NCI-H510A (cell line): ENCODE measurements around the gene ERRFI1.

Source experiments
- DNase-seq: peaks from one replicate; lab custom pipeline; 2025; lab: John Stamatoyannopoulos, UW

The ERRFI1 gene

DNA sequence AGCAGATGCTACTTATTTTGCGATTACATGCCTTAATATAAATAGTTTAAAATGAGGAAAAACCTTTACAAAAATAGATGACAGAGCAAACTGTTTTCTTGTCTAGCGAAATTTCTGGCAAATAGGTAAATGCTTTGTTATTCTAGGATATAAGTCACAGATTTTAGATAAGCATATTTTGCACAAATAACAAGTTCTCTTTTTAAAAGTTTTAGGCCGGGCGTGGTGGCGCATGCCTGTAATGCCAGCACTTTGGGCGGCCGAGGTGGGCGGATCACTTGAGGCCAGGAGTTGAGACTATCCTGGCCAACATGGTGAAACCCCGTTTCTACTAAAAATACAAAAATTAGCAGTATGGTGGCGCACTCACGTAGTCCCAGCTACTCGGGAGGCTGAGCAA is 20.3 kb upstream of the ERRFI1 start:
- DNase-seq: no peak

DNA sequence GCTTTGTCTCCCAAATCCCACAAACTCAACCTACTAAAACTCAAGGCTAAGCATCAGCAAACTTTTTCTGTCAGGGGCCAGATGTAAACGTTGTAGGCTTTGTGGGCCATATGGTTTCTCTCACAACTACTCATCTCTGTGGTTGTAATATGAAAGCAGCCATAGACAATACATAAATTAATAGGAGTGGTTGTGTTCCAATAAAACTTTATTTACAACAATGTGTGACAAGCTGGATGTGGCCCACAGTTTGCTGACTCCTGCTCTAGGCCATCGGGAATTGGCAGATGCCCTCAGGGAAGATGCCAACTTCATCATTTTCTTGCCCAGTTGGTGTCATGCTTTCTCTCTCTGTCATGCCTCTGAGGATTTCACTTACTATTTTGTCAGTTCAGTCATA is 17.5 kb upstream of the ERRFI1 start:
- no peak for DNase-seq

DNA sequence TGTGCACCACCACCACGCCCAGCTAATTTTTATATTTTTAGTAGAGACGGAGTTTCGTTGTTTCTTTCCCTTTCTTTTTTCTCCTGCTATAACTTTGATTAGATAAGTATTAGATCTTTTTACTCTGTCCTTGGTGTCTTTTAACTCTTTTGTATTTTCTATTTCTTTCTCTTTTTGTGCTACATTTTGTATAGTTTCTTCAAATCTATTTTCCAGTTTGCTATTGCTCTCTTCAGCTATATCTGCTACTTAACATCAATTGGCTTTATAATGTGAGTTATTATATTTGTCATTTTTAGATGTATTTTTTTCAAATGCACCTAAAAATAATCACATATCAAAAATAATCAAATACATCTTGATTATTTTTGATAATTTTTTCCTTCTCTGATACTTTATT is 16.0 kb upstream of the ERRFI1 start:
- no peak for DNase-seq

DNA sequence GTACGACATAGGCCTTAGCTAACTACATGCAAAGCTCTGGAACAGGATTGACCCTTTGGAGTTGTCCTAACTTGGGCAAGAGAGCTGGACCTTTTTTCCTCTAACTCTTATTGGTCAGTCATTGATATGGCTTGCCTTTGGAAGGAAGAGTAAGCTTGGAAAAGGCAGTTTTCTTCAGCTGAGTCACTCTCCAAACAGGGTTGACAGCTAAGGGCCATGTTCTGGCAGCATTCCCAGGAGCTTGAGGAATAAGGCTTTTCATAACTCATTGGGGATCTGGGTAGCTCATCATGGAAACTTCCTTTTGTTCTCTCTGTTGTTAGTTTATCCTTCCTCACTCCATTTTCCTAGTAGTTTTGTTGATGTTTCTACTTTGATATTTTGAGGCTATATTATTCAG is 14.5 kb upstream of the ERRFI1 start:
- DNase-seq: peak; percentile 92

DNA sequence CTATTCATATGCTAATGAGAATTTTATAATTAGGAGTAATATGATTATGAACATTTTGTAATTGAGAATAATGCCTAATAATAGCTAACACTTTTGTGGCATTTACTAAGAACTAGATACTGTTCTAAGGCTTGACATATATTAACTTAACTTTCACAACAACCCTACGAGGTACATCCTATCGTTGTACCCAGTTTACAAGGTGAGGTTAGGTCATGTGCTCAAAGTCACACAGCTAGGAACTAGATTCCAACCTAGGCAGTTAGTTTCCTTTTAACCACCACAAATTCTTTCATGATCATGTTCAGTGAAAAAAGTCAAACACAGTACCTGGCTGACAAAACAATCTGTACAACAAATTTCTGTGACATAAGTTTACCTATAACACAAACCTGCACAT is 13.0 kb upstream of the ERRFI1 start:
- DNase-seq: no peak

DNA sequence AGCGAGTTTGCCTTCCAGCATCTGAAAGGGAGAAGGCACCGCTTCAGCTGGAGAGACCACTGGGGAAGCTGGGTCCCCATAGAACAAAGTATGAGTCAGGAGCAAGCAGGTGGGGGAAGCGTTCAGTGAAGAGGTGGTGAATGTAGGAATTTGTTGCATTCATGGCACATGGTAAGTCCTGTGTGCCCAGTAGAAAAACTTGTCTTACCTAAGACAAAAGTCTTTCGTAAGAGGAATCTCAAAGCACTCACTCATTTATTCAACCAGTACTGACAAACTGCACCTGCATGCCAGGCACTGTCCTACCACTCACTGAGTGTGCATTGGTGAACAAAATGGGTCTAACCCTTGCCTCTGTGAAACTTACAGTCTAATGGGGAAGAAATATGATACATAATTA is 9.2 kb upstream of the ERRFI1 start:
- no peak for DNase-seq

DNA sequence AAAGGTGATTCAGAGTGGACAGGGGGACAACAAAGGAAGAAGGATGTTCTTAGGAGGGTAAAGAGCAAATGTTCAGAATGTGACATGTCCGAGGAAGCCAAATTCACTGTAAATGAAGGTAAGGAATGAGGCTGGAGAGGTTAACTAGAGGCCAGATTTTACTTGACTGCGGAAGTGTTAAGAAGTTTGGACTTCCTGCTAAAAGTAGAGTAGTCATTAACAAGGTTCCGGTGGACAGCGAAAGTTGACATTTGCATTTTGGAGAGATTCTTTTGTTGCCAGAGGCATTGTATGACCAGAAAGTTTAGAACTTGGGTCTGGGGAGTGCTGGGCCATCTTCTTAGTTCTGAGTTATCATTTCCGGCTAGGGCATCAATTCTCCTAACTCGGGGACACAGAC is 7.2 kb upstream of the ERRFI1 start:
- DNase-seq: no peak

DNA sequence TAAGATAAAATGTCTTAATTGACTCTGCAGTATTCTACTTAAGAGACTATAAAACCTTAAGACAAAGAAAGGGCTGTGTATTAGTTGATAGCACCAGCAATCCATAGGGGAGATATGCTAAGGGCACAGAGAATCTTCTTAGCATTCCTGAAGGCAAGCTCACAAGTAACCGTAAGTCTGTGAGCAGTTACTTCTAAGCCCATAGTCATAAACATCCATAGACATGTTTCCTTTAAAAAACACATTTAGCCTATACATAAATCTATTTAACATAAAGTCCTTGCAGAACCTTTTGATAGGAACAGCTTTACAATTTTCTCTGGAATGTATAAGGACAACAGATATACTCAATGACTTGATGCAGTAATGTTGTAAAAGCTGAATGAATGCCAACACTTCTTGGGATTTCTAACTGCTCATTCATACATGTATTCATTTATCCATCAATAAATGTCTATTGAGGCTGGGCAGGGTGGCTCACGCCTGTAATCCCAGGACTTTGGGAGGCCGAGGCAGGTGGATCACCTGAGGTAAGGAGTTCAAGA is 6.3 kb upstream of the ERRFI1 start:
- DNase-seq: no peak

DNA sequence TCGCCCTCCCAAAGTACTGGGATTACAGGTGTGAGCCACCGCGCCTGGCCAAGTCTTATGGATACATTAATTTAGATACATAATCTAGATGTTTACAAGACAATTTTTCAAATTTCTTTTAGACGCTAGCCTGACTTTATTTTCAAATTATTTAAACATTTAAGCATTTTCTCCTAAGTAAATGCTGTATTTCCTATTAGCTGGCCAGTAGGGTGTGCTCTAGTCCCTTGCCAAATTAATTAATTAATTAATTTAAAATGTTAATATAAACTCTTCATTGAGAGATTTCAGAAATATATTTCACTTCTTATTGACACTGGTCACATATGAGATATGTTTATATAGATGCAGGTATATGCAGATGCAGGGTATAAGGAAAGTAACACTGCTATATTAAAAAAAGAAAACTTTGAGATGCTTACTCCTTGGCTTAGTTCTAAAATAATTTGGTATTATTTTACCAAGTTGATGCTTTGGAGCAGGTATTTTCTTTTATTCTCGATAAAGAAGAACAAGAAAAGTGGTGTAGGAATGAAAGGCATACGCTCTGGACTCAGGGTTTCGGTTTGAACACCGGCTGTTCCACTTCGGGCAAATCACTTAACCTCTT is 5.2 kb upstream of the ERRFI1 start:
- DNase-seq: no peak

DNA sequence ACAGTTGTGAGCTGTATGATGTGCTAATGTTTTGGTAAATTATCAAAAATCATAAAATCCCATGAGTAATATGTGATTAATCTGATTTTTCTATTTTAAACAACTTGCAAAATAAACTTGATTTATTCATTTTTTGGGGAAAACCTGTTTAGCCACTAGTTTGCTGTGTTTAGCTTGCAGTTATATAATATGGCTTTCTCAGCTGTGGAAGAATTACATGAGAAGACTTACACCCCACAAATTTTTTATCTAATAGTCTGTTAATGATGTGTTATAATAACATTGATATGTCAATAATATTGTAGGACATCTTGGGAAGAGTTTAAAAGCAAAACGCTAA is 2.4 kb upstream of the ERRFI1 start:
- DNase-seq: no peak

DNA sequence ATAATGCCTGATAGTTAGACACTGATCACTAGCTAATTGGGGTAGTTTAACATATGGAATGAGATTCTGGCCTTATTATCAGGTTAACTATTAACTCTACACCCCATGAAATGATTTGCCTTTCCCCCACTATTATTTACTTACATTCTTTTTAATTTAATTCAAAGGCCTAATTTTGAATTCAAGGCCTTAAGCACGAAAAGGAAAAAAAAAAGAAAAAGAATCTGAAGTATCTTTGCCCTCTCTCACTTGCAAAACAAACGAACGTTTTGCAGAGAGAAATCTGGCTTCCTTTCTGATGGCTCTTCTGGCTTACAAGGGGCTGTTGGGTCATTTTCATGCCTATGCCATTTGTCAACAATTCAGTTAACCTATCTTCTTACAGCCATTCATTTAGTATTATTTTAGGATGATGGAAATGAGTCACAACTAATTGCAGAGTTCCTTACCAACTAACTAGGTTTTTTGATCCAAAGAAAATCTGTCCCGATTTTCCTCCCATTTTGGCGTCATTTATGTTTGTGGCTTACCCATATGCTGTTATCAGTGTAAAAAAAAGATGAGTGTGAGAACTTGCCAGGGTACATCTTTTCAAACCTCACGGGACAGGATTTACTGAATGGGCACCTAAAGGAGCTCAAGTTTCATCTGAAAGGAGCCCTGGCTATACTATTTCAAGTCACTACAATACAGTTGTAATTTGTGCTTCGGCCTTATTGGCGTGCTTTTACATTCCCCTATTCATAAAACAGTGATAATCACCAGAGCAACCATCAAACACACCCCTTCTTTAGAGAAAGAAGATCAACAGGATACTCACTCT is 1.9 kb upstream of the ERRFI1 start:
- no peak for DNase-seq

DNA sequence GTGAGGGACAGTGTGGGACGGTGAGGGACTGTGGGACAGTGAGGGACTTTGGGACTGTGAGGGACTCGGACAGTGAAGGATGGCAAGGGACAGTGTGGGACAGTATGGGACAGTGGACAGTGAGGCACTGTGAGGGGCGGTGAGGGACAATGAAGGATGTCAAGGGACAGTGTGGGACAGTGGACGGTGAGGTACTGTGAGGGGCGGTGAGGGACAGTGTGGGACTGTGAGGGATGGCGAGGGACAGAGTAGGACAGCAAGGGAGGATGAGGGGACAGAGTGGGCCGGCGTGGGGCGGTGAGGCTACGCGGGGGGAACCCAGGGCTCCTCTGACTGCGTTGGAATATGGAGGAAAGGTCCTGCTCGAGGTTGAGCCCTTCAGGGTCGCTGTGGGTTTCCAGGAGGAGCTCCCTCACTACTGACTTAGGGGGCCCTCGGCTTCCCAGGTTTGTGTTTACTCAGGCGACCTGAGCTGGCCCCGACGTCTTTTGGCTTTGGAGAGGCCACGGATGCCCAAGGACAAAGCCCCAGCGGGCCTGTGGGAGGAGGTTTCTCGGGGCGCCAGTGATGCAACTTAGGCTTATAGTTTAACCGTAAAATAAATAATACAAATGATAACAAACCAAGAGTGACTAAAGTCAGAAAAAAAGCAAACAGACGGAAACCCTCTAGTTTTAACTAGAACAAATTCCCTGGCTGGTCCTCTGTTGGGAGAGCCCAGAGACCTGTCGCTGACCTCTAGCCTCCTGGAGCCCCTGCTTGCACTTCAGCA is 1.1 kb upstream of the ERRFI1 start:
- DNase-seq: no peak

DNA sequence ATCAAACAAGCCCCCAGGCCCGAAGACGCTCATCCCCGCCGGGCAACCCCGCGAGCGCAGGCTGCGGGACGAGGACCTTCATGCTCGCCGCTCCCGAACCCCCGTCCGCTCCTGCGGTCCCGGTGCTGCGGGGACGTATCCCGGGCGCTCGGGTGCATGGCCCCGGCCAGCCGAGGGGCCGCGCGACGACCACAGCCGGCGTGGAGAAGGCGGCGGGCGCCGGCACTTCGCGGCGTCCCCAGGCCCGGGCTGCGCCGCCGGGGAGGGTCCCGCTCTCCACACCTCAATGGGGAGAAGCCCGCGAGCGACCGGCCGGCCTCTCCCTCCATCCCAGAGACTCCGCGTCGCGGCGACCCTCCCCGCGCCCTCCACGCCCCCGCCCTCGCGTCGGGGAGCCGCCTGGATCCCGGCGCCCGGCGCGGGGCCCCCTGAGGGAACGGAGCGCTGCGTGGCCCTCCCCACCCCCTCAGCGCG is 401 bp downstream of the ERRFI1 start:
- no peak for DNase-seq

DNA sequence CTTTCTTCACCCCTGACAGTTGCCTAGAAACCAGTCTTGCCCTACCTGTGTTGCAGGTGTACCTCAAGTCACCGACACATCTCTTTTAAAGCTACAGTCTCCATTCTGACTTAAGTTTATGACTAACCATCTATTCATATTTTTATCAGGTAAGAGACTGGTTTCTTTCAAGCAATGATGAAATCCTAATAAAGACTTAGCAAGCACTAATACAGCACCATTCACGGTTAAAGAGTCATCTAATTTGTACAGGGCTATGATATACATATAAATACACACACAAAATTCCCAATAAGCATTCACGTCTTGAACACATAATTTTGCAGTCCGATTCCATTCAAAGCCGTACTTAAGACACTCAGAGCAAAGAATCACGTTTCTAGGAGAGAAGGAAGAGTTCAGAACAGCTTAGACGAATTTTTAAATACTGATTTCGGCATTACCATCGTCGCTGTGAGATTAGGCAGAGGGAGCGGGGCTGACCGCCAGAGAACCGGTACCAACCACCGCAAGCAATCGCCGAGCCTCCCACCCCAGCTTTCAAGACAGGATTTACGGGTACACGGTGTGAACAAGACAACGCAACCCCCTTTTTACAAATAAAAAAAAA is 943 bp downstream of the ERRFI1 start:
- no peak for DNase-seq

DNA sequence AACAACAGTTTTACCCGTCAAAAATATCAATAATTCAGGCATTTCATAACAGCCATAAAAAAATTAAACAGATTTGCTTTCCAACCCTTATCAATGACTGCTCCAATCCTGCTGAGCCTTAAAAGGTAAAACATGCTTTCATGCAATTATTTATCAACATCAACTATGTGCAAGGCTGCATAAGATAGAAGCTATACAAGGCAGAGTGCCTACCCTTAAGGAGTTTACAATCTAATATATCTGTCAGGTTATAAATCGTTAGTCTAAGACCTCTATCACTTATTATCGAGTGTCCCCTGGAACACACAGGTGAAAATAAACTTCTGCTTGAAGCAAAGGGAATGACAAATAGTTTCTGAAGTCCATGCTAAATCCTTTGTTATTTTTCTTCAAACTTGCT is 1.8 kb downstream of the ERRFI1 start:
- no peak for DNase-seq

DNA sequence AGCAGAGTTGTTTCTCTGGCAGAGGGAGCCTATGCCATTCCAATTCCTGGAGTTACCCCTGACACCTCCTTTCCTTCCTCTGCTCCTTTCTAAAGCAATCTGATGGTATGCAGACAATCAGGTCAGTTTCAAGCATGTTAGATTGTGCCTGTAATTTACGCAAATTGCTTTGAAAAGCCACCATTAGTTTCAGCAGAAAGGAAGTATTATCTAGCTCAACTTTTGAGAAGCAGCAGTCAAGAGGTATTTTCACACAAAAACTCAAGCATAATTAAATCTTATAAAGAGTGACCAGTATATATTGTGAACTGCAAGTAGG is 2.2 kb downstream of the ERRFI1 start:
- no peak for DNase-seq

DNA sequence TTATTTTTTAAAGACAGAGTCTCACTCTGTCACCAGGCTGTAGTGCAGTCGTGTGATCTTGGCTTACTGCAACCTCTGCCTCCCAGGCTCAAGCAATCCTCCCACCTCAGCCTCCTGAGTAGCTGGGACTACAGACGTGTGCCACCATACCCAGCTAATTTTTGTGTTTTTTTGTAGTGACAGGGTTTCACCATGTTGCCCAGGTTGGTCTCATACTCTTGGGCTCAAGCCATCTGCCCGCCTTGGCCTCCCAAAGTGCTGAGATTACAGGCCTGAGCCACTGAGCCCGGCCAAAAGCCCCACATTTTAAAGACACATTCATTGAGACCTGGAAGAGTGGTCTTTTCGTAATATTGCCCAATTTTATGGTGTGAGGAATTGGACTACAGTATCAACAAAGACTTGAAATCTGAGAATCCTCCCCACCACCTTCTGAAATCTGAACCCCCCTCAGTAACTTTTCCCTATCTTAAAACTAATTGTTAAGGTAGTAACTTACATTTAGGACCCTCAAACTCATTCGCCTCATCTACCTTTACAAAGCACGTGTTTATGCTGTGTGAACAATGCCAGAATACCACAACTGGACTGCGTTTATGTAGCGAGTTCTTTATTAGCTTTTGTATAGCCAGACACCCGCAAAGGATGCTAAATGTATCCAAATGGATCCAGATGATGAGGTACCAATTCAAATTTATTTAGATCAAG is 2.7 kb downstream of the ERRFI1 start:
- no peak for DNase-seq

DNA sequence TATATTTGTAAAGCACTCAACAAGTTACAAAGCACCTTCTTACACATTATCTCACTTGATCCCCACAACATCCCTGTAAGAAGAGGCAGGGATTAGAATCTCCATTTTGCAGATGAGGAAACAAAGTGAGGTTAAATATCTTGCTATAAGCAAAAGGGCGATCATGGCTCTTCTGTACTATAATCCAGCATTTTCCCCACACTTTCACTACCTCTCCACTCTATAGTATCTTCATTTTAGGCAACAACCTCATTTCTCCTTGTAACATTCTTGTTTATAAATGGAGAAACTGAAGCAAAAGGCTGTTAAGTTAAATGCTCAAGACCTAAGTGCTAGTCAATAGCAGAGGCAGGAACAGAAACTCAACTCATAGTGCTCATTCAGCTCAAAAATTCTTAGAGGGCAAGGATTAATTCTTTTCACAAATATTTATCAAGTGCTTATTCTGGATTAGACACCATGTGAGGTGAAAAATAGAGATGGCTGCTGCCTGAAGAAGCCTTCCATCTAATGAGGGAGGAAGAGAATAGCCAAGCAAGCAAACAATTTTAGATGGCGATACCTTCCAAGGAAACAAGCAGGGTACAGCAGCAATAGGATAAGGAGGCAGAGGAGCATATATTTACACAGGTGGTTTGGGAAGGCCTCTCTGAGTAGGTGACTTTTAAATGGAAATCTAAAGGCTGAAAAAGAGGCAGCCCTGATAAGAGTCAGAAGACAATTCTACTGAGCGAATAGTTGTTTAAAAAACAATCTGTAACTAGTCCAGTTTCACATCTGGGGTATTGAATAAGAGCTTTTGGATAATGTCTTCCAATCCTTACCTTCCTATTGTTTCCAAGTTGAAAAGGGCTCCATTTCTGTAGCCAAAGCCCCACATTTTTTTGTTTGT is 3.5 kb downstream of the ERRFI1 start:
- DNase-seq: no peak

DNA sequence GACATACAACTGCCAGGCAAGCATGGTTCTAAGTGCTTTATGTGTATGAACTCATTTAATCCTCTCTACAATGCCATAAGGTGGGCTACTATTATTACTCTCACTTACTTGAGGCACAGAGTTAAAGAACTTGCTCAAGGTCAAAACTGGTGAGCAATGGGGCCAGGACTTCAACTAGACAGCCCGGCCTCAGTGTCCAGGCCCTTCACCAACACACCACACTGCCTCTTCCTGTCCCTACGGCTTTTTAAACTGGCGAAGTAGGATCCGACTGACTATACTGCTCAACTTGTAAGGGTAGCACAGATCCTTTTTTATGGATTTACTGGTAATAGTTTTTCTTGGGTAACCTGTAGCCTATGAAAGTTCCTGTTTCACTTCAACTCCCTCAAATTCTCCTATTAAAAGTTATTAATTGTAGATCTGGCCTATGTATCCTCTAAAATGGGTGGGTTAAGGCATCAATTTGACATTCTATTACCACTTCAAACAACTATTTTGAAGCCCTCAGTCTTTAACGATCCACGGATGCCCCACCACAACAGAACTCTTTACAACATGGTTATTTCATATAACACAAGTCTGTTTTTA is 4.3 kb downstream of the ERRFI1 start:
- DNase-seq: no peak

DNA sequence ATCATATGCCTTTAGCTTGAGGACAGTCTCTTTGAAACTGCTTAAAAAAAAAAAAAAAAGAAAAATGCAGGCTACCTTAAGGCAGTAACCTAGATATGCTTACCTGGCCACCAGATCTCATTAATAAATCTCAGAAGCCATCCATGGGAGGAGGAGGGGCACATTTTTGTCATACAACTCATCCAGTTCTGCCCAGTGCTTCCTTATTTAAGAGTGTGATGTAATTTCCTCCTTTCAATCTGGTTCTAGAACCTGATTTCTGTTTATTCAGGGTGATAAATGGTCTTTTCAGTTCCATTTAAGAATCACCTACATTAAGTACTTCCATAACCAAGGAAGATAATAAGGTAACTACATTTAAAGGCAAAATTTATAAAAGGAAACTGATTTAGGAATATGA is 6.1 kb downstream of the ERRFI1 start:
- DNase-seq: peak; percentile 37

DNA sequence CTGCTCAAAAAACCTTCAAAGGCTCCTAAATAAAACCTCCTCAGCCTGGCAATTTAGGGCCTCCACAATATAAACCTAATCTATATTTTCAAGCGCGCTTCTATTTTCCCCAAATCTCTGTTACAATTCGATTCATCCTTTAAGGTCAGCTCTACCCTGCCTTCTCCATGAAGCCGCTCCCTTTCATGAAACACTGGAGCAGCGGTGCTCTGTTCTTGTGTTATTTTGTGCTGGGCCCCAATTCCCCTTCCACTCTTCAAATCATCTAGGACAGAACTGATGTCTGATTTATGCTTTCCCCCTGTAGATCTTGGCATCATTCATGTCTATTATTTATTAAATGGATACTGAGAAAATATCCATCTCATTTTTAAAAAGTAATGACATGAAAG is 6.9 kb downstream of the ERRFI1 start:
- no peak for DNase-seq
